Astrocyte of the spinal cord (primary cell): ENCODE data around the gene PTPRF.

Experiments used
- DNase-seq: peaks from one replicate; pipeline ENCODE4 v3.0.0; 2011; ENCODE audit warnings: low read depth, low spot score
- H3K4me3 ChIP-seq: 2 replicates; pipeline ENCODE4 v1.5.1; 2011; ENCODE audit warnings: low read depth, mild to moderate bottlenecking, low read length, moderate library complexity
- CTCF ChIP-seq: IDR thresholded peaks from 2 replicates; pipeline ENCODE4 v1.5.1; 2012; ENCODE audit warnings: low read depth, mild to moderate bottlenecking, low read length, inconsistent platforms
- in situ Hi-C: cut with HindIII; loops from 2 replicates; pipeline ENCODE4 v1.10.0; 2017; ENCODE audit warnings: low sequenced_read_pairs

PTPRF gene

GRCh38 chr1:43536196-43536863 lies 5.6 kb downstream of the PTPRF start:
- DNase-seq, result no peak
- TF ChIP-seq CTCF, result no peak
- in situ Hi-C loops, result no loop called here
- no peak overlapping the region for H3K4me3 ChIP-seq

- TF ChIP-seq CTCF, result no peak
- no peak for DNase-seq
- in situ Hi-C loops, result no loop called here
- no peak overlapping the region for H3K4me3 ChIP-seq
These were observed 6.2 kb downstream of the PTPRF start for GRCh38 chr1:43536864-43537358.

- DNase-seq, result peak; percentile 33
- H3K4me3 ChIP-seq, result no peak overlapping the region
- no peak for TF ChIP-seq CTCF
- in situ Hi-C loops, result no loop called here
These were observed 6.9 kb downstream of the PTPRF start for GRCh38 chr1:43537423-43538142.

GRCh38 chr1:43538143-43538487 lies 7.4 kb downstream of the PTPRF start:
- no peak for DNase-seq
- TF ChIP-seq CTCF, result no peak
- in situ Hi-C loops, result no loop called here
- no peak overlapping the region for H3K4me3 ChIP-seq

GRCh38 chr1:43538969-43539368 lies 8.3 kb downstream of the PTPRF start:
- no peak overlapping the region for H3K4me3 ChIP-seq
- TF ChIP-seq CTCF, result no peak
- DNase-seq, result no peak
- in situ Hi-C loops, result no loop called here

- in situ Hi-C loops, result no loop called here
- H3K4me3 ChIP-seq, result no peak overlapping the region
- TF ChIP-seq CTCF, result no peak
- DNase-seq, result no peak
These were observed 9.2 kb downstream of the PTPRF start for GRCh38 chr1:43539726-43540434.
